H54 (cell line): ENCODE measurements around the gene PHRF1.
A peak's percentile ranks its signal among the peaks of the same experiment; 100 is the strongest.

ENCODE experiments used
- DNase-seq: peaks from one replicate; pipeline ENCODE4 v3.0.0; 2011; ENCODE audit warnings: low spot score, mixed read lengths; ENCODE audit not compliant: insufficient read length
- FAIRE-seq: peaks from 3 replicates; lab custom pipeline; 2011; peaks lifted over from hg19 to GRCh38; lab: Jason Lieb, UNC
- POLR2A ChIP-seq: IDR thresholded peaks from 2 replicates; pipeline ENCODE4 v1.6.1; 2011; ENCODE audit warnings: low read depth, mild to moderate bottlenecking, low read length

Gene PHRF1

GRCh38 chr11:617912-618682 is 41.8 kb downstream of the PHRF1 start:
- FAIRE-seq (no peak), DNase-seq (no peak)
- TF ChIP-seq POLR2A: no peak

- FAIRE-seq (no peak), DNase-seq (no peak)
- no peak for TF ChIP-seq POLR2A
Observed at GRCh38 chr11:618856-619627, 42.8 kb downstream of the PHRF1 start.

- TF ChIP-seq POLR2A: no peak
- no peak for DNase-seq
- no peak for FAIRE-seq
Observed at GRCh38 chr11:619628-620050, 43.4 kb downstream of the PHRF1 start.

DNA sequence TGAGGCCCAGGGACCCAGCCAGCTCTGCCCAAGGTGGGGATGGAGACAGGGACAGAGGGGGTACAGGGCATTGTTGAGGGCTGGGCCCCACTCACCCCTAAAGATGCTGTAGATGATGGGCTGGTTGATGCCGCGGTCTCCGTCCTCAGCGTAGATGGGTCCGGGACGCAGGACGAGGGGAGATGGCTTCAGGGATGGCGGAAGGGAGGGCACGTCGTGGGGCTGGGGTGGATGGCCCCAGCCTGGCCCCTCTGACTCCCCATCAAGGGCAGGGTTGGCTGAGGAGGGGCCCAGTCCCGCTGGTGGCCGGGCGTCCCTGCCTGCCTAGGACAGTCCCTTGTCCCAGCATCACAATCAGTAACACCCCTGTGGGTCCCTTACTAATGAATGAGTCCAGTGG is 43.9 kb downstream of the PHRF1 start:
- no peak for FAIRE-seq
- no peak for TF ChIP-seq POLR2A
- DNase-seq: no peak

DNA sequence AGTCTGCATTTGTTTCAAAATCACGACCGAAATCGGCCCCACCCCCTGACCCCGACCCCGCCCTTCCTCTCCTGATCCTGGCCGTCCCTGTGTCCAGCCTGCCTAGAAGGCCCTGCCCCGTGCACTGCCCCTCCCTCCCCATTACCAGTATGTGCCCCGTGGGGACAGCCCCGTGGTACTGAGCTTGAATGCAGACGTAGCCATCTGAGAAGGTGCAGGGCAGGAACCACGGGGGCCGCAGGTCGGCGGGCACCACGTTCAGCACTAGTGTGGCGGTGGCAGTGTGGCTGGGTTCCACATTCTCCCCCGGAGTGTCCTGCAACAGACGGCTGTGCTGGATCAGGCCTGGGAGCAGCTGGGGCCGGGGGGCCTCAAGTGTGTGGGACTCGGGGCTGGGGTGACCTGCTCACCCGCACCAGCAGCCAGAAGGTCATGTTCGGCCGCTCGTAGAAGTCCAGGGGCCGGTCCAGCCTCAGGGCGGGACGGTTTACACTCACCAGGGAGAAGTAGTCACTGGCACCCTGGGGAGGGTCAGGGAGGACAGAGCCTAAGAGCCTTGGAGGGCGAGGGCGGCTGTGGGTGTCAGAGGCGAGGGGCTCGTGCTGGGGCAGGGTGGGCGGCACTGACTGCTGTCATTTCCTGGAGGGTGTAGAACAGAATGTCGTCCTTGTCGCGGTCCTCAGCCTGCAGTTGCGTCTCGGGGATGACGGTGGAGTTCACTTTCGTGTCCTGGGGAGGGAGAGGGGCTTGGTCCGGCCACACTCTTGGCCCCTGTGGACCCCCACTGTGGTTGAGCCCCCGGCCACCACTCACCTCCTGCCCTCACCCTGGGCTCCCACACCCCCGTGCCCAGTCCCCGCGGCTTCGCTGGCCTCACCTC is 44.9 kb downstream of the PHRF1 start:
- no peak for DNase-seq
- FAIRE-seq: no peak
- no peak for TF ChIP-seq POLR2A

DNA sequence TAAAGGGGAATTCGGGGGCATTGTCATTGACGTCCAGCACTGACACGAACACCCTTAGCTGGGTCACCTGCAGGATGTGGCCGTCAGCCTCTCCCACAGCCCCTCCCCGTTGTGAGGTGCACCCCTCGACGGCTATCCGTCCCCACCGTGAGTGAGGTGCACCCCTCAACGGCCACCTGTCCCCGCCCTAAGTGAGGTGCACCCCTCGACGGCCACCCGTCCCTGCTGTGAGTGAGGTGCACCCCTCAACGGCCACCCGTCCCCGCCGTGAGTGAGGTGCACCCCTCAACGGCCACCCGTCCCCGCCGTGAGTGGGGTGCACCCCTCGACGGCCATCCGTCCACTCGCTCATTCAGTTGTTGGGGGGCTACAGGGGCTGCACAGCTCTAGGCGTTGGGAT is 45.6 kb downstream of the PHRF1 start:
- FAIRE-seq (no peak), DNase-seq (no peak)
- no peak for TF ChIP-seq POLR2A

DNA sequence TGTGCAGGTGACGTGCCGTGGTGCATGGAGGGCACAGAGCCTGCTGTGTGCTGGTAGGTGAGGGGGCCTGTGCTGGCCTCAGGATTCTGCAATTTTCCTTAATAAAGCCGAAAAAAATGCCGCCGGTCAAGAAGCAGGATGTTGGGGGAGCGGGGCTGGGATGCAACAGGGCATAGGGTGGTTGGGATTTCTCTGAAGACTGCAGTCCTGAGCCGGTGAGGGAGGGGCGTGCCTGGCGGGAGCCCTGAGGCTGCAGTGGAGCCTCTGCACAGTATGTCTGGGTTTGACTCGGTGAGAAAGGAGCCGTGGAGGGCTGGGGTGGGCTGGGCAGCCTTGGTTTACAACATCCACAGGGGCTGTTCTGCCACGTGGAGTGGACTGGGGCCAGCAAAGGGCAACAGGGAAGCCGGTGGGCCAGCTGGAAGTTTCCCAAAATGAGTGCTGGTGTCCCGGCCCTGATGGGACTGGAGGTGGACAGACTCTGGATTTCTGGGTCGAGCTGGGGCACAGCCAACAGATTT is 47.1 kb downstream of the PHRF1 start:
- no peak for FAIRE-seq
- no peak for TF ChIP-seq POLR2A
- DNase-seq: no peak

DNA sequence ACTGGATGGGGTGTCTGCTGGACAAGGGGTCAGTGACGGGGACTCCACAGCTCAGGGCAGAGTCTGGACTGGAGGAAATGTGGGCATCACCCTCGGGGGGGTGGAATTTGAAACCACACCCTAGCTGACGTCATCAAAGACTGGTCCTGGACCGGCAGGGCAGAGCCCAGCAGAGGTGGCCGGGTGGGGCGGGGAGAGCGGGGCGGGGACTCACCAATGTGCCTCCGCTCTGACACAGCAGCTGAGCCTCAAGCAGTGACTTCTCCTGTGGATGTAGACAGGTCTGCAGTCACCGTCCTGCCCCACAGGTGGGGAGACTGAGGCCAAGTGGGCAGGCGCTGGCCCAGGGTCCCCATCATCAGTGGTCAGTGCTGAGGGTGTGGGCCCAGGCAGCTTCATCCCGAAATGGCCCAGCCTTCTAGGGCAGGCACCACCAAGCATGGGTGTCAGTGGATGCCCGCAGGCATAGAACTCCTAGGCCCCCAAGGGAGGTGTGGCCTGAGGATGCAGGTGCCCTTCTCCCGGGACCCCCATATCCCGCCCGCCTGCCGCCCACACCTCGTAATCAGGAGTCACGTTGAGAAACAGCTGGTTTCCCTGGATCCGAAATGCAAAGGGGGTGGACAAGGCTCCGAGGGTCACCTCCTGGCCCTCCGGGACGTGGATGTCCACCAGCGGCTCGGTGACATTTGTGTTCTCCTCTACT is 47.9 kb downstream of the PHRF1 start:
- FAIRE-seq: no peak
- no peak for TF ChIP-seq POLR2A
- DNase-seq: peak; percentile 100

GRCh38 chr11:624705-625635 is 48.7 kb downstream of the PHRF1 start, which contains the start of gene CDHR5:
TSS of gene CDHR5 (minus strand) at chr11:624955. CDS start at chr11:624902, 53 bp downstream.
- no peak for DNase-seq
- no peak for TF ChIP-seq POLR2A
- no peak for FAIRE-seq

- DNase-seq (no peak), FAIRE-seq (no peak)
- no peak for TF ChIP-seq POLR2A
Observed at GRCh38 chr11:625636-626268, 49.5 kb downstream of the PHRF1 start.

- DNase-seq: no peak
- no peak for FAIRE-seq
Observed at GRCh38 chr11:626475-627307, 50.4 kb downstream of the PHRF1 start, which contains the start of gene SCT. TSS of gene SCT (minus strand) at chr11:627181. CDS start at chr11:627143, 38 bp downstream.

More at GRCh38 chr11:626475-627307, 50.4 kb downstream of the PHRF1 start, which contains the start of gene SCT:
- TF ChIP-seq POLR2A: no peak
